Right lobe of liver (tissue), 6 donors: ENCODE measurements around the gene TMUB1. TPM values are rescaled to one million over a fixed set of nuclear protein-coding genes. Genes with fewer than 3 reads are reported as not detected.

Source experiments
- ATAC-seq, 4 donors: fragments of 200-7000 bp; cut with Tn5 transposase; one replicate each; pipeline ENCODE4 v1.9.1; 2020; ENCODE audit warnings: mild to moderate bottlenecking in 4 of 4, moderate library complexity in 4 of 4
- DNase-seq, 3 donors: peaks; one replicate each; pipeline ENCODE4 v3.0.0-alpha.2; 2020
- H3K27ac ChIP-seq, 3 donors: fragments of 200-600 bp; one replicate each; pipeline ENCODE4 v1.8.0; 2022
- H3K27me3 ChIP-seq, 2 donors: fragments of 200-600 bp; one replicate each; pipeline ENCODE4 v1.8.0; 2022
- H3K36me3 ChIP-seq, 4 donors: fragments of 200-600 bp; sonication (generic) in 1 of 4; one replicate each; pipeline versions ENCODE4 v1.5.1 to v1.8.0; 2017 to 2022; ENCODE audit warnings: control low read depth in 1 of 4
- H3K4me1 ChIP-seq, 4 donors: fragments of 200-600 bp; sonication (generic) in 1 of 4; one replicate each; pipeline versions ENCODE4 v1.5.1 to v1.8.0; 2017 to 2022; ENCODE audit warnings: control low read depth in 1 of 4
- H3K4me3 ChIP-seq, 3 donors: fragments of 200-600 bp; one replicate each; pipeline ENCODE4 v1.8.0; 2022
- H3K9me3 ChIP-seq, 4 donors: fragments of 200-600 bp; sonication (generic) in 1 of 4; one replicate each; pipeline versions ENCODE4 v1.5.1 to v1.8.0; 2017 to 2022; ENCODE audit warnings: control low read depth in 1 of 4
- CTCF ChIP-seq, 4 donors: fragments of 200-600 bp in 3 of 4; fragments of 450-650 bp in 1 of 4; IDR thresholded peaks; one replicate each; pipeline versions ENCODE4 v1.5.1 to v1.8.0; 2016 to 2022; ENCODE audit warnings: antibody characterized with exemption in 4 of 4, mild to moderate bottlenecking in 2 of 4
- POLR2A ChIP-seq: fragments of 450-650 bp; IDR thresholded peaks from one replicate; pipeline ENCODE4 v1.6.1; 2017; ENCODE audit warnings: antibody characterized with exemption, mild to moderate bottlenecking
- WGBS: methylation state at CpG from one replicate; pipeline ENCODE4 v1.1.6; 2018; ENCODE audit warnings: low coverage, low lambda C conversion rate; ENCODE audit not compliant: insufficient coverage; ENCODE audit errors: missing lambda C conversion rate; 5-methylcytosine and 5-hydroxymethylcytosine counted together
- intact Hi-C, 2 donors: fragments of 100-400 bp; cut with DNase I; formaldehyde crosslinking; loops; one replicate each; pipeline versions ENCODE4 v1.11.2 to v1.14.1; 2022
- total RNA-seq, 6 experiments: library from RNA; depleted of rRNA in 2 of 6; stranded (reverse); fragments of >200 nt in 2 of 6; fragmentation: NEBNext Ultra II Directional in 3 of 6; extraction: Animal tissue kit (Norgen Biotek cat#: 25700) in 3 of 6; gene quantifications; one replicate each; pipeline versions ENCODE4 v1.1.0 to v1.2.4, GENCODE V29; 2016 to 2023
- donor health status: DM: no; HTN: yes; CAD: no.
- donor health status: DM: no; HTN: no; CAD: no.
- donor health status: DM: no; HTN: no; CAD: no.
- donor health status: DM: no; HTN: yes; CAD: no.
- donor health status: DM: no; HTN: yes; CAD: no.

The TMUB1 gene
- total RNA-seq, 6 experiments from 2014 or later, result 27.7 to 63.1 (median 41.8) TPM

- WGBS, result 85% methylated on average over 5 of the region's 39 CpGs
- H3K36me3 ChIP-seq, result peaks cover 0 to 96% (median 48%) of the 10 kb centered on the region in 4 donors
- H3K27ac ChIP-seq, result no peak overlapping the region
- DNase-seq (peak in 1 of 3 donors; percentile 17), ATAC-seq (no peak)
- H3K27me3 ChIP-seq, result no peaks in the 10 kb centered on the region
- no peaks in the 10 kb centered on the region for H3K9me3 ChIP-seq
- no peak overlapping the region for H3K4me3 ChIP-seq
- no peaks in the 10 kb centered on the region for H3K4me1 ChIP-seq
- TF ChIP-seq CTCF (IDR thresholded peaks at IDR 0.05), result no peak
- no peak for TF ChIP-seq POLR2A
- intact Hi-C loops, result no loop called here
Measured at GRCh38 chr7:151071032-151071866, 12.0 kb downstream of the TMUB1 start.

- intact Hi-C loops, result no loop called here
Measured at GRCh38 chr7:151070574-151070960, 12.7 kb downstream of the TMUB1 start.

GRCh38 chr7:151069841-151070573, 13.3 kb downstream of the TMUB1 start:
- ATAC-seq (no peak), DNase-seq (peak in 1 of 3 donors; percentile 19)
- no peak for TF ChIP-seq POLR2A
- TF ChIP-seq CTCF (IDR thresholded peaks at IDR 0.05), result no peak
- H3K27me3 ChIP-seq, result no peaks in the 10 kb centered on the region
- 91% methylated on average over 4 of the region's 17 CpGs for WGBS
- no peak overlapping the region for H3K4me3 ChIP-seq
- no peaks in the 10 kb centered on the region for H3K4me1 ChIP-seq
- no peak overlapping the region for H3K27ac ChIP-seq
- H3K9me3 ChIP-seq, result no peaks in the 10 kb centered on the region
- intact Hi-C loops, result no loop called here
- peaks cover 0 to 95% (median 44%) of the 10 kb centered on the region in 4 donors for H3K36me3 ChIP-seq

More at GRCh38 chr7:151070574-151070960, 12.7 kb downstream of the TMUB1 start:
- ATAC-seq (no peak), DNase-seq (peak in 1 of 3 donors; percentile 13)
- no peak overlapping the region for H3K4me3 ChIP-seq
- no peak overlapping the region for H3K27ac ChIP-seq
- no peak for TF ChIP-seq CTCF (IDR thresholded peaks at IDR 0.05)
- no peak for TF ChIP-seq POLR2A
- H3K9me3 ChIP-seq, result no peaks in the 10 kb centered on the region
- H3K36me3 ChIP-seq, result peaks cover 0 to 95% (median 46%) of the 10 kb centered on the region in 4 donors
- no peaks in the 10 kb centered on the region for H3K4me1 ChIP-seq
- no peaks in the 10 kb centered on the region for H3K27me3 ChIP-seq
- no CpG with 5 or more reads among the region's 15 CpGs for WGBS

GRCh38 chr7:151068069-151068773, 15.1 kb downstream of the TMUB1 start:
- DNase-seq (no peak), ATAC-seq (no peak)
- Histone ChIP-seq H3K27me3 (no peaks in the 10 kb centered on the region), H3K36me3 (peaks cover 0 to 83% (median 35%) of the 10 kb centered on the region in 4 donors), H3K27ac (no peak overlapping the region), H3K4me1 (peaks cover 0 to 8% (median 4%) of the 10 kb centered on the region in 4 donors), H3K9me3 (no peaks in the 10 kb centered on the region), H3K4me3 (no peak overlapping the region)
- intact Hi-C loops, result no loop called here
- WGBS, result 86% methylated on average over 7 of the region's 12 CpGs
- TF ChIP-seq POLR2A (no peak), CTCF (IDR thresholded peaks at IDR 0.05) (no peak)
